Right lobe of liver (tissue), 6 donors: ENCODE data around the gene CPE. TPM values are rescaled to one million over a fixed set of nuclear protein-coding genes. Genes with fewer than 3 reads are reported as not detected.

Experiments
- ATAC-seq, 4 donors: fragments of 200-7000 bp; cut with Tn5 transposase; one replicate each; pipeline ENCODE4 v1.9.1; 2020; ENCODE audit warnings: mild to moderate bottlenecking in 4 of 4, moderate library complexity in 4 of 4
- DNase-seq, 3 donors: peaks; one replicate each; pipeline ENCODE4 v3.0.0-alpha.2; 2020
- H3K27ac ChIP-seq, 3 donors: fragments of 200-600 bp; one replicate each; pipeline ENCODE4 v1.8.0; 2022
- H3K27me3 ChIP-seq, 2 donors: fragments of 200-600 bp; one replicate each; pipeline ENCODE4 v1.8.0; 2022
- H3K36me3 ChIP-seq, 4 donors: fragments of 200-600 bp; sonication (generic) in 1 of 4; one replicate each; pipeline versions ENCODE4 v1.5.1 to v1.8.0; 2017 to 2022; ENCODE audit warnings: control low read depth in 1 of 4
- H3K4me1 ChIP-seq, 4 donors: fragments of 200-600 bp; sonication (generic) in 1 of 4; one replicate each; pipeline versions ENCODE4 v1.5.1 to v1.8.0; 2017 to 2022; ENCODE audit warnings: control low read depth in 1 of 4
- H3K4me3 ChIP-seq, 3 donors: fragments of 200-600 bp; one replicate each; pipeline ENCODE4 v1.8.0; 2022
- H3K9me3 ChIP-seq, 4 donors: fragments of 200-600 bp; sonication (generic) in 1 of 4; one replicate each; pipeline versions ENCODE4 v1.5.1 to v1.8.0; 2017 to 2022; ENCODE audit warnings: control low read depth in 1 of 4
- POLR2A ChIP-seq: fragments of 450-650 bp; IDR thresholded peaks from one replicate; pipeline ENCODE4 v1.6.1; 2017; ENCODE audit warnings: antibody characterized with exemption, mild to moderate bottlenecking
- WGBS: methylation state at CpG from one replicate; pipeline ENCODE4 v1.1.6; 2018; ENCODE audit warnings: low coverage, low lambda C conversion rate; ENCODE audit not compliant: insufficient coverage; ENCODE audit errors: missing lambda C conversion rate; 5-methylcytosine and 5-hydroxymethylcytosine counted together
- intact Hi-C, 2 donors: fragments of 100-400 bp; cut with DNase I; formaldehyde crosslinking; loops; one replicate each; pipeline versions ENCODE4 v1.11.2 to v1.14.1; 2022
- total RNA-seq, 6 experiments: library from RNA; depleted of rRNA in 2 of 6; stranded (reverse); fragments of >200 nt in 2 of 6; fragmentation: NEBNext Ultra II Directional in 3 of 6; extraction: Animal tissue kit (Norgen Biotek cat#: 25700) in 3 of 6; gene quantifications; one replicate each; pipeline versions ENCODE4 v1.1.0 to v1.2.4, GENCODE V29; 2016 to 2023
- TF ChIP-seq, protein P1 (sequence below), 4 donors: fragments of 200-600 bp in 3 of 4; fragments of 450-650 bp in 1 of 4; IDR thresholded peaks; one replicate each; pipeline versions ENCODE4 v1.5.1 to v1.8.0; 2016 to 2022; ENCODE audit warnings: antibody characterized with exemption in 4 of 4, mild to moderate bottlenecking in 2 of 4
- donor health status: DM: no; HTN: yes; CAD: no.
- donor health status: DM: no; HTN: no; CAD: no.
- donor health status: DM: no; HTN: no; CAD: no.
- donor health status: DM: no; HTN: yes; CAD: no.
- donor health status: DM: no; HTN: yes; CAD: no.

The CPE gene
- total RNA-seq, 6 experiments from 2014 or later = 4.2 to 17.3 (median 9.4) TPM

DNA sequence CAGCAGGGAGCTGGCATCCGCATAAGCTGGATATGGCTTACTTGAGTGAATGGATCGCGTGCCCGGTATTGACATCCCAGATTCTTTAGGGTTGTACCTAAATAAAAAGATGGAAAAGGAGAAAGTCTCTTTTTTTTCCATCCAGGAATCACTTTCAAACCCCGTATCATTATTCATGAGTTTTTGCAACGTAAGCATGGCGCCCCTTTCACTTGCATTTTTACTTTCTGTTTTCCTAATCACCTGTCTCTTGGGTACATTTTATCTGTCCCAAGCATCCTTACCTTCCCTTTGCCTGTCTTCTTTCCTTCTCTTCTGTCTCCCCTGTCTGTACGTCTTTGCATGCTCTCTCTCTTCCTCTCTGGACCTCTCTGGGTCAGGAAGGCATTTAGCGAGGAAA lies 128.6 kb downstream of the CPE start:
- intact Hi-C loops = no loop called here
- TF ChIP-seq, protein P1, sequence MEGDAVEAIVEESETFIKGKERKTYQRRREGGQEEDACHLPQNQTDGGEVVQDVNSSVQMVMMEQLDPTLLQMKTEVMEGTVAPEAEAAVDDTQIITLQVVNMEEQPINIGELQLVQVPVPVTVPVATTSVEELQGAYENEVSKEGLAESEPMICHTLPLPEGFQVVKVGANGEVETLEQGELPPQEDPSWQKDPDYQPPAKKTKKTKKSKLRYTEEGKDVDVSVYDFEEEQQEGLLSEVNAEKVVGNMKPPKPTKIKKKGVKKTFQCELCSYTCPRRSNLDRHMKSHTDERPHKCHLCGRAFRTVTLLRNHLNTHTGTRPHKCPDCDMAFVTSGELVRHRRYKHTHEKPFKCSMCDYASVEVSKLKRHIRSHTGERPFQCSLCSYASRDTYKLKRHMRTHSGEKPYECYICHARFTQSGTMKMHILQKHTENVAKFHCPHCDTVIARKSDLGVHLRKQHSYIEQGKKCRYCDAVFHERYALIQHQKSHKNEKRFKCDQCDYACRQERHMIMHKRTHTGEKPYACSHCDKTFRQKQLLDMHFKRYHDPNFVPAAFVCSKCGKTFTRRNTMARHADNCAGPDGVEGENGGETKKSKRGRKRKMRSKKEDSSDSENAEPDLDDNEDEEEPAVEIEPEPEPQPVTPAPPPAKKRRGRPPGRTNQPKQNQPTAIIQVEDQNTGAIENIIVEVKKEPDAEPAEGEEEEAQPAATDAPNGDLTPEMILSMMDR (IDR thresholded peaks at IDR 0.05) = no peak
- TF ChIP-seq POLR2A = no peak
- ATAC-seq = no peak

DNA sequence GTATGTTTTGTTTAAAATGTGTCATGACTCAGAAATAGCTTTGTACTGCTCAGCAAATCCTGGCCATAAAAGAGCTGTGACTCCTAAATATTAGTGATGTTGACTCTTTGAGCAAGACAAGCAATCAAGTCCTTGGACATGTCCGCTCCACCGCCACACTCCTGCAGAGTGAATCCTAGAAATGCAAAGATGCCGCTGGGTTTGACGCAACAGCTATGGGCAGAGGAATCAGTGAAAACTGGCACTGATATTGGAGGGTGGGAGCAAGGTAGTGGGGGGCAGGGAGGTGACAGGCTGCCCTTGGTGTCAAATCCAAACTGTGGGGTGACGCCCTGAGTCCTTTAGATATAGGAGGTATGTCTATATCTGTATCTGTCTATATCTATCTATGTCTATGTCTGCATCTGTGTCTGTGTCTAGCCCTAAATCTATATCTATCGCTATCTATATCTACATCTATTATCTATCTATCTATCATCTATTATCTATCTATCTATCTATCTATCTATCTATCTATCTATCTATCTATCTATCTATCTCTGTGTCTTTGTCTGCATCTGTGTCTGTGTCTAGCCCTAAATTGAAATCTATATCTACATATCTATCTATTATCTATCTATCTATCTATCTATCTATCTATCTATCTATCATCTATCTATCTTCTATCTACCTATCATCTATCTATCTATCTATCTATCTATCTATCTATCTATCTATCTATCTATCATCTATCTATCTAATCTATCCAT lies 129.7 kb downstream of the CPE start:
- ATAC-seq (no peak), DNase-seq (no peak)
- no peak overlapping the region for H3K27ac ChIP-seq
- no peaks in the 10 kb centered on the region for H3K9me3 ChIP-seq
- H3K4me3 ChIP-seq = no peak overlapping the region
- no peak for TF ChIP-seq POLR2A
- TF ChIP-seq, protein P1 (IDR thresholded peaks at IDR 0.05) = no peak
- H3K4me1 ChIP-seq = peaks cover 0 to 7% (median 3%) of the 10 kb centered on the region in 4 donors
- intact Hi-C loops = no loop called here
- no peaks in the 10 kb centered on the region for H3K36me3 ChIP-seq
- 91% methylated on average over 4 of the region's 6 CpGs for WGBS
- H3K27me3 ChIP-seq = no peaks in the 10 kb centered on the region

More for the DNA sequence above, 128.6 kb downstream of the CPE start:
- Histone ChIP-seq H3K9me3 (no peaks in the 10 kb centered on the region), H3K27me3 (no peaks in the 10 kb centered on the region), H3K4me1 (peaks cover 0 to 7% (median 3%) of the 10 kb centered on the region in 4 donors), H3K36me3 (no peaks in the 10 kb centered on the region), H3K27ac (no peak overlapping the region), H3K4me3 (no peak overlapping the region)
- 89% methylated on average over 8 of the region's 9 CpGs for WGBS
- DNase-seq = no peak

DNA sequence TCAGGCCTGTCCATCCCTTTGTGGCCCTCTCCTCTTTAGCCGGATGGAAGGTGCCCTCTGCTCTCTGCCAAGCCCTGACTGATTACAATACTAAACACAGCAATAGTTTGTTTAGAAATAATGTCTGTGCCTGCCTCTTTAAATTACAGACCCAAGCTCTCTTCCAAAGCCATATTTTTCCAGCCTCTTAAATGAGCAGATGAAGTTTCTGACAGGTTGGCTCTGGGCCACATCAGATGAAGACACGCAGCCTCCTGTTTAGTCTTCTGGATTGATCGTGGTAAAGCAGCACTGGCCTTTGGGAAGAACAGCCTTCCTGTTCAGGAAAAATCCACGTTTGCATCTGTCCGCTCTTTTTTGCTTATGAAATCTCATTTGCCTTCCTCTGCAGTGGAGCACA lies 133.6 kb downstream of the CPE start:
- H3K9me3 ChIP-seq = no peaks in the 10 kb centered on the region
- no peak for TF ChIP-seq POLR2A
- TF ChIP-seq, protein P1 (IDR thresholded peaks at IDR 0.05) = no peak
- intact Hi-C loops = no loop called here
- H3K4me1 ChIP-seq = no peaks in the 10 kb centered on the region
- H3K4me3 ChIP-seq = no peak overlapping the region
- ATAC-seq = no peak
- H3K27me3 ChIP-seq = no peaks in the 10 kb centered on the region
- 62% methylated on average over 5 of the region's 5 CpGs for WGBS
- H3K27ac ChIP-seq = no peak overlapping the region
- DNase-seq = no peak
- H3K36me3 ChIP-seq = no peaks in the 10 kb centered on the region

DNA sequence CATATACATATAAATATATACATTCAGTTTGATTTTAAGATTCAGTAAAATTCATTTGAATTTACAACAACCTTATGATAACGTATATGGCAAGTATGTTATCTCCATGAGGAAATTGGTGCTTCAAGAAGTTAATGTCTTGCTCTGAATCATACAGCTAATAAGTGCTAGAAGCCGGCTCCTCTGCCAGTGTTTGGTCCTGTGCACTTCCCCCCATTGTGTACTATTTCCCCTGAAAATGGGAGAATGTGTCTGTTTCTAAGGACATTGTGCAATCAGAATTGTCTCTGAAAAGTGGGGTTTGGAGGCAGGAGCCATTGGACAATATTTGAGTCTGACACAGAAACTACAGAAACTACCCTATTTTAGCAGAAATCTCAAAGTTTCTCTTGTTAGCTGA lies 135.9 kb downstream of the CPE start:
- Histone ChIP-seq H3K4me3 (no peak overlapping the region), H3K36me3 (no peaks in the 10 kb centered on the region), H3K4me1 (peaks cover 0 to 9% (median 4%) of the 10 kb centered on the region in 4 donors), H3K27me3 (no peaks in the 10 kb centered on the region), H3K27ac (no peak overlapping the region), H3K9me3 (no peaks in the 10 kb centered on the region)
- TF ChIP-seq, protein P1 (IDR thresholded peaks at IDR 0.05) = no peak
- TF ChIP-seq POLR2A = no peak
- DNase-seq (no peak), ATAC-seq (peak in 2 of 4 donors; percentile 37 to 43)
- WGBS = 67% methylated on average over 2 of the region's 2 CpGs
- intact Hi-C loops = no loop called here
